Immature natural killer cell (primary cell): ENCODE results near the gene TMA7. TPM values are rescaled to one million over a fixed set of nuclear protein-coding genes. Genes with fewer than 3 reads are reported as not detected.

Experiments used
- DNase-seq, 3 donors: peaks; one replicate each; pipeline ENCODE4 v3.0.0; 2022; ENCODE audit warnings: mixed read lengths in 1 of 3
- H3K27ac Mint-ChIP-seq, 6 donors: one replicate each; pipeline ENCODE4 v1.8.0; 2020; ENCODE audit warnings: mixed read lengths in 6 of 6, mild to moderate bottlenecking in 5 of 6, inconsistent platforms in 4 of 6, moderate library complexity in 3 of 6
- H3K27me3 Mint-ChIP-seq, 3 donors: one replicate each; pipeline ENCODE4 v1.8.0; 2020 to 2021; ENCODE audit warnings: low read depth in 3 of 3, mild to moderate bottlenecking in 3 of 3, mixed read lengths in 3 of 3, moderate library complexity in 3 of 3, inconsistent platforms in 1 of 3
- H3K36me3 Mint-ChIP-seq, 3 donors: one replicate each; pipeline ENCODE4 v1.8.0; 2020; ENCODE audit warnings: mixed read lengths in 3 of 3, inconsistent platforms in 2 of 3, mild to moderate bottlenecking in 2 of 3
- H3K4me1 Mint-ChIP-seq, 2 donors: one replicate each; pipeline ENCODE4 v1.8.0; 2020; ENCODE audit warnings: inconsistent platforms in 2 of 2, mild to moderate bottlenecking in 2 of 2, mixed read lengths in 2 of 2, moderate library complexity in 1 of 2
- H3K4me3 Mint-ChIP-seq, 5 donors: one replicate each; pipeline ENCODE4 v1.8.0; 2020; ENCODE audit warnings: mild to moderate bottlenecking in 5 of 5, mixed read lengths in 5 of 5, inconsistent platforms in 3 of 5, moderate library complexity in 3 of 5
- H3K9me3 Mint-ChIP-seq, 6 donors: one replicate each; pipeline ENCODE4 v1.8.0; 2020; ENCODE audit warnings: mild to moderate bottlenecking in 6 of 6, mixed read lengths in 6 of 6, inconsistent platforms in 4 of 6, moderate library complexity in 3 of 6
- polyA plus RNA-seq, 3 donors: library from polyadenylated mRNA; unstranded; fragments of 300-500 nt; fragmentation: Illumina TruSeq; gene quantifications; one replicate each; pipeline ENCODE4 v1.2.3, GENCODE V29; 2021

TMA7 gene
- polyA plus RNA-seq, 3 donors from 2014 or later, result 593 to 1,259 (median 677) TPM

GRCh38 chr3:48404440-48405342 is 35.4 kb upstream of the TMA7 start:
- H3K4me1 Mint-ChIP-seq, result no peaks in the 10 kb centered on the region
- no peaks in the 10 kb centered on the region for H3K36me3 Mint-ChIP-seq
- no peak overlapping the region for H3K27ac Mint-ChIP-seq
- peaks cover 2 to 3% (median 3%) of the 10 kb centered on the region in 3 donors for H3K27me3 Mint-ChIP-seq
- H3K9me3 Mint-ChIP-seq, result no peaks in the 10 kb centered on the region
- no peak overlapping the region for H3K4me3 Mint-ChIP-seq
- no peak for DNase-seq

GRCh38 chr3:48405343-48405881 is 34.6 kb upstream of the TMA7 start:
- Mint-ChIP-seq H3K4me3 (no peak overlapping the region), H3K27ac (no peak overlapping the region), H3K27me3 (peaks cover 0 to 3% (median 2%) of the 10 kb centered on the region in 3 donors), H3K36me3 (no peaks in the 10 kb centered on the region), H3K4me1 (no peaks in the 10 kb centered on the region), H3K9me3 (no peaks in the 10 kb centered on the region)
- DNase-seq, result no peak

- no peak overlapping the region for H3K27ac Mint-ChIP-seq
- no peaks in the 10 kb centered on the region for H3K9me3 Mint-ChIP-seq
- no peaks in the 10 kb centered on the region for H3K4me1 Mint-ChIP-seq
- H3K27me3 Mint-ChIP-seq, result peaks cover 0 to 2% (median 0%) of the 10 kb centered on the region in 3 donors
- DNase-seq, result no peak
- no peak overlapping the region for H3K4me3 Mint-ChIP-seq
- H3K36me3 Mint-ChIP-seq, result no peaks in the 10 kb centered on the region
These were observed 34.1 kb upstream of the TMA7 start for GRCh38 chr3:48405971-48406370.

- Mint-ChIP-seq H3K36me3 (no peaks in the 10 kb centered on the region), H3K4me1 (no peaks in the 10 kb centered on the region), H3K27me3 (peaks cover 0 to 2% (median 0%) of the 10 kb centered on the region in 3 donors), H3K9me3 (no peaks in the 10 kb centered on the region), H3K4me3 (no peak overlapping the region), H3K27ac (no peak overlapping the region)
- no peak for DNase-seq
These were observed 33.3 kb upstream of the TMA7 start for GRCh38 chr3:48406443-48407431.

- Mint-ChIP-seq H3K27me3 (peaks cover 0 to 5% (median 0%) of the 10 kb centered on the region in 3 donors), H3K36me3 (no peaks in the 10 kb centered on the region), H3K27ac (peak overlapping the region in 1 of 6 donors; percentile 50), H3K4me1 (no peaks in the 10 kb centered on the region), H3K4me3 (no peak overlapping the region), H3K9me3 (no peaks in the 10 kb centered on the region)
- no peak for DNase-seq
These were observed 32.4 kb upstream of the TMA7 start for GRCh38 chr3:48407542-48408099.

GRCh38 chr3:48408823-48409281 is 31.2 kb upstream of the TMA7 start:
- Mint-ChIP-seq H3K36me3 (no peaks in the 10 kb centered on the region), H3K27me3 (peaks cover 0 to 3% (median 2%) of the 10 kb centered on the region in 3 donors), H3K27ac (no peak overlapping the region), H3K4me1 (no peaks in the 10 kb centered on the region), H3K4me3 (no peak overlapping the region), H3K9me3 (no peaks in the 10 kb centered on the region)
- DNase-seq, result no peak

GRCh38 chr3:48409291-48410201 is 30.5 kb upstream of the TMA7 start:
- no peak for DNase-seq
- no peak overlapping the region for H3K4me3 Mint-ChIP-seq
- H3K9me3 Mint-ChIP-seq, result no peaks in the 10 kb centered on the region
- no peak overlapping the region for H3K27ac Mint-ChIP-seq
- no peaks in the 10 kb centered on the region for H3K4me1 Mint-ChIP-seq
- peaks cover 0 to 3% (median 2%) of the 10 kb centered on the region in 3 donors for H3K27me3 Mint-ChIP-seq
- H3K36me3 Mint-ChIP-seq, result no peaks in the 10 kb centered on the region

GRCh38 chr3:48410205-48411040 is 29.6 kb upstream of the TMA7 start:
- Mint-ChIP-seq H3K27ac (no peak overlapping the region), H3K27me3 (peaks cover 0 to 3% (median 2%) of the 10 kb centered on the region in 3 donors)
- DNase-seq, result no peak

GRCh38 chr3:48411041-48411588 is 28.9 kb upstream of the TMA7 start:
- H3K4me3 Mint-ChIP-seq, result no peak overlapping the region
- no peaks in the 10 kb centered on the region for H3K4me1 Mint-ChIP-seq
- no peak overlapping the region for H3K27ac Mint-ChIP-seq
- H3K9me3 Mint-ChIP-seq, result no peaks in the 10 kb centered on the region
- no peaks in the 10 kb centered on the region for H3K36me3 Mint-ChIP-seq
- peaks cover 0 to 3% (median 2%) of the 10 kb centered on the region in 3 donors for H3K27me3 Mint-ChIP-seq
- DNase-seq, result no peak

More at GRCh38 chr3:48410205-48411040, 29.6 kb upstream of the TMA7 start:
- Mint-ChIP-seq H3K9me3 (no peaks in the 10 kb centered on the region), H3K36me3 (no peaks in the 10 kb centered on the region), H3K4me3 (no peak overlapping the region), H3K4me1 (no peaks in the 10 kb centered on the region)

GRCh38 chr3:48411606-48412374 is 28.3 kb upstream of the TMA7 start:
- H3K4me3 Mint-ChIP-seq, result no peak overlapping the region
- no peak for DNase-seq
- no peak overlapping the region for H3K27ac Mint-ChIP-seq
- H3K27me3 Mint-ChIP-seq, result peaks cover 0 to 3% (median 2%) of the 10 kb centered on the region in 3 donors
- no peaks in the 10 kb centered on the region for H3K4me1 Mint-ChIP-seq
- no peaks in the 10 kb centered on the region for H3K36me3 Mint-ChIP-seq
- no peaks in the 10 kb centered on the region for H3K9me3 Mint-ChIP-seq

GRCh38 chr3:48412375-48413001 is 27.6 kb upstream of the TMA7 start:
- Mint-ChIP-seq H3K4me3 (no peak overlapping the region), H3K27me3 (peaks cover 0 to 3% (median 2%) of the 10 kb centered on the region in 3 donors), H3K9me3 (no peaks in the 10 kb centered on the region), H3K27ac (no peak overlapping the region), H3K4me1 (no peaks in the 10 kb centered on the region), H3K36me3 (no peaks in the 10 kb centered on the region)
- DNase-seq, result no peak
